ENCODE measurements around the gene ATOSB.

The ATOSB gene

DNA sequence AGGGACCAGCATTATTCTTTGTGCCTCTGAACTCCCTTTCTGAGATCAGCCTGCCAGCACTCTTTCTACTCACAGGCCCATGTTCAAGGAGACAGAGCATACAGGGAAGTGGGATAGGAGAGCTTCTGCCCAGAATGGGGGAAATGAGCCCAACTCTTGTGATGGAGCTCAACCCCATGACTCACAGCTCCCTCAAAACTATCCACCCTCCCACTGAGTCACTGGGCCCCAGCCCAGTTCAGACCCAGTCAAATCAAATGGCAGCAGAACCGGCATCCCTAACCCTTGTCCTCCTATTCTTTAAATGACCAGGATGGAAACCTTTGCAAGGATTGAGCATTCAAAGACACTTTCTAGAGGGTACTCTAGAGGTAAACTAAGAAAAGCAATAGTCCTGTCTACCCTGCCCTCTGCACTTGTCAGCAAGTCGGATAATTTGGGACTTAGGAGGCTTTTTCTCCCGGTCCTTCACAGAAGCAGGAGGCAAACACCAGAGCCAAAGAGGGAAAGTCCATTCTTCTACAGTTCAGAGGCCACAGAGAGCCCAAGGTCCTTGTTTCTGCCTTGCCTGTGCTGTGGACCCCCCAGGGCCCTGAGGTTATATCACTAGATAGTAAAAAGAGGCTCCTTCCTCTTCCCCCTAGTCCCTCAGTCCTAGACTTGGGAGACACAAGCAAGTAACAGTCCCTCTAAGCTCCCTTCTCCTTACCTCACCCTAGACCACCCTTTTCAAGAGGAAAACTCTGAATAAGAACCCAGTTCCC, 3.2 kb downstream of the ATOSB start:
- DNase-seq = no peak

DNA sequence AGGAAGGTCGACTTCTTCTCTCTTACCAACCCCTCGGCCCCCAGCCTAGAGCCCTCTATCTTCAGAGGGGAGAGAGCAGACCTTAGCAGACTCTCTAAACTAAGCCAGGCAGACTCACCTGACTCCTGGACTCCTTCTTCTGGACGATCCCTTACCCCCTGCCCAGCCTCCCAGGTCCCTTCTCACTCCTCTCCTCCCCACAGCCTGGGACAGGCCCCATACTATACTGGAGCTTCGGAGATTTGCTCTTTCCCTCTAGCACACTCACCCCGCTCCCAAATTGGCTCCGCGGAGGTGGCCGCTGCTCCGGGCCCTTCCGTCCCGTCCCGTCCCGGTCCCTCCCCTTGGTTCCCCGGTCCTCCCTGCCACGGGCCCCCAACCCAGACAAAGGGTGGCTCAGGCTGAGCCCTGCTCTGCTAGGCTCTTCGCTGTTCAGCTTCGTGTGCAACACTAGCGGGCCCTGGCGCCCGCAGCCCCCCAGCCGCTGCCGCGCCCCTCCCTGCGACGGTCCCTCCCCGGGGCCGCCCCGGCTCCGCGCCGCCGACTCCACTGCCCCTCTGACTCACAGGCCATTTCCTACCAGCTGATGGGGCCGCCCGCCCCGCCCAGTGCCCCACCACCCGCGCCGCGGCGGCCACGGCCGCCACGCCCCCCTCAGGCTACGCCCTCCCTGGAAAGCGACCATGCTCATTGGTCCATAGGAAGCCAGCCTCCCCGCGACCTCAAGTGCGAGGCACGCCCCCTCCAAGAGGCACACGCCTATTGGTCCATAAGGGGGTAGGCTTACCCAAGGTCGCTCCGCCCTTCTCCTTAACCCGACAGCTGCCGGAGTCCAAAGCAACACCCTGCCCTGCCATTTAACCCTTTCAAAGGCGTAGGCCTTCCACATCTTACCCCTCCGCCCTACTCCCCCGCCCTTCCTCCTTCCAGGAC, 4.4 kb downstream of the ATOSB start:
- DNase-seq = peak; percentile 92

DNA sequence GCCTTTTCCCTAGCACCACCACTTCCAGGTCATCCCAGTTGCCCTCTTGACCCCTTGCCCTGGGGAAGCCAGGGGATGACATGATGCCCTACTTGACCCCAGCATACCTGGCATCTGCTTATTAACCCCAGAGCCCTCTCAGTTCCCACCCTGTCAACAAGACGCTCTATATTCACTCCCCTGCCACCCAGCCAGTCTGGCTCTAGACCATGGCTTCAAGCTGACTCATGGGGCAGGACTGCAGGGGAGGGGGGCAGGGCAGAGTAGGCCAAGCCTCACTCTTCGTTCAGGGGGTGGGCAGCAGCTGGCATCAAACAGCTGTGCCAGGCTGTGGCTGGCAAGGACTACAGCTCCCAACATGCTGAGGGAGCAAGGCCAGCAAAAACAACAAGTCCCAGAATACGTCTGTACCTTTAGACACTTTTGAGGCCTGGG, 5.3 kb downstream of the ATOSB start:
- peak; percentile 48 for DNase-seq

DNA sequence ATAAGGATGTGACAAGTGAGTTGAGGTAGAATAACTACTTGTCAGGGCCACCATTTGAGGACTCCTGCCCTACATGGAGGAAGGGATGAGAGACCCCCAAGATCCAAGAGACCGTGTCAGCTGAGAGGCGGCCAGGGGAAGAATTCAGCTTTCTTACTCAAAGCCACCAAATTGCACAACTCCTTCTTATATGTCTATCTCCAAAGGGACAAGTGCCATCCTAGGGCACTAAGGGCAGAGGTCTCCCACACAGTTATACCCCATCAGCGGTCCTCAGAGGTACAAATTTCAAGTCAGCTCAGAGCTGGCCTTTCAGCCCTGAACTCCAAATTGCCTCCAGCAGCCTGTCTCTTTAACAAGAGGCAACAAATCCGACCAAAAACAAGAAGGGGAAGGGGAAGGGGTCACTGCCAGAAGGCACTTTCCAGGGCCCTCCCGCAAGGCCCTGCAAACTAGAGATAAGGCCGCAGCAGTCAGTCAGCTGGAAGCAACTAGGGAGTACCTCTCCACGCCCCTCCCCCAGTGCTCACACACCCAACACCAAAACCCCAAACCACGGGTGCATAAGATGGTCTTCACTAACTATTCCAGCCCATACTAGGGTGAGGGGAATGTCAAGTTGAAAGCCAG, 6.6 kb downstream of the ATOSB start:
- no peak for DNase-seq

DNA sequence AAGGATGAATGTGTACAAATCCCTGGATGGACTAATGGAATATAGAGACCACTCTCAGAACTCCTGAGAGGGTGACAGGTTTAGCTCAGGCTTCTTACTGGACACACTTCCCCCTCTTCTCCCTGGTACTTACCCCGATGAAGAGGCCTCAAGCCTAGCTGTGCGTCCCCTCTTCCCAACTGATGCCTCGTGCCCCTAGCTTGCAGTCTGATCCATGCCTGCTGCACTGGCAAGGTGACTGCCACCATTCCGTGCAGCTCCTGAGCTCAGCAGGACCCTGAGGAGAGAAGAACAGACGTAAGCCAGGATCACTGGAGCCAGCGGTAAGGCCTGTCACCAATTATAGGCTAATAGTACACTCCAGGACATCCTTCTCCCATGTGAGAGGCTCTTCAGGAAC, 7.2 kb downstream of the ATOSB start:
- no peak for DNase-seq

DNA sequence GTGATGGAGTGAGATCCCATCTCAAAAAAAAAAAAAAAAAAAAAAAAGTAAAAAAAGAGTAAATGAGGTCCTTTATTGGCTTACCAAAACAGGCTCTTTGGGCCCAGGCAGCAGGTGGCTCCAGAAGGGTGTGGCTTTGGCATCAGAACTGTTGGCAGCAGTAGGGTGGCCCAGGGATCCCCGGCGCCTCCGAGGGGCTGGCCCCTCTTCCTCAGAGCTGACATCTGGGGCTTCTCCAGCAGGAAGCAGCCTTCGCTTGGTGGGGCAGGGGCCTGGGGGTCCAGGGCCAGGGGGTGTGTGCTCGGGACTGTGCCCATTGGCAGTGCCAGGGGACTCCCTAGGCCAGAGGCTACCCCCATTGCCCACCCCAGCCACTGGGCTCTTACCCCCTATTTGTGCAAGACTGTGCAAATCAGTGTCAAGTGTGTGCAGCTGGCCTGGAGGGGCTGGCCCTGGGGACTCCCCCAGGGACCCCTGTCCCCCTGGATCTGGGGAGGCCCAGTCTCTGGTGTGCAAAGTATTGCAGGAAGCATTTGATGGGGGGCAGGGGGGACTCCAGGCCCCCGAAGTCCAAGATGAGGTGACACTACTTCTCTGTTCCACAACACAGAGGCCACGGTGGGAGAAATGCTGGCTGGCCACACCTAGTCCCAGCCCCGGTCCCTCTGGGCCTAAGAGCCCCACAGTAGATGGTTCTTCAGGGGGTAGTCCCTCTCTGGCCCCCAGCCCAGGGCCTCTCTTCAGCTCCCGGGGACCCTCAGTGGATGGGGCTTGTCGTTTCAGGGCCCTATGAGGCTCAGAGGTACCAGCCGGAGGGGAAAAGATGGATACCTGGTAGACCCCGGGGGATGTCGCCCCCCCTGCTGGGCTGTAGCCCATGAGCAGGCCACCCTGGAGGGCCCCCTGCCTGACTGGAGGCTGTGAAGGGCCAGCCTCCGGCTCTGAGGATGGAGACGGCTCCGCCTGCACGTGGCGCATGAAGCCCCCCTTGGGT, 8.1 kb downstream of the ATOSB start:
- DNase-seq = no peak

DNA sequence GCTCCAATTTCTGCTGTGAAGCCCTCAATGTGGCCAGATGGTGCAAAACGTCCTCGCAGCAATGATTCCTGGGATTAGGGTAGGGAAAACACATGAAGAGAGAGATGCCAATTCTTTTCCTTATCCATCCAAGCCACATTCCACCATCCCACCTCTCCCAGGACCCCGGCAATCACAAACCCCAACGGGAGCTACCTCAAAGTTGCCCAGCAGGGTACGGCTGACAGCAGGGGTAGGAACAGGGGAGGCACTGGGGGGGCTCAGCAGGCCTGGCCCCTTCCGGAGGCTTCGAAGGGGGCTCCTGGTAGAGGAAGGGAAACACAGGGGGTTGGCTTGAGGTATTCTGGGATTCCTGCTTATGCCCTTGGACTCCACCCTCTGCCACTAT, 9.3 kb downstream of the ATOSB start:
- no peak for DNase-seq

DNA sequence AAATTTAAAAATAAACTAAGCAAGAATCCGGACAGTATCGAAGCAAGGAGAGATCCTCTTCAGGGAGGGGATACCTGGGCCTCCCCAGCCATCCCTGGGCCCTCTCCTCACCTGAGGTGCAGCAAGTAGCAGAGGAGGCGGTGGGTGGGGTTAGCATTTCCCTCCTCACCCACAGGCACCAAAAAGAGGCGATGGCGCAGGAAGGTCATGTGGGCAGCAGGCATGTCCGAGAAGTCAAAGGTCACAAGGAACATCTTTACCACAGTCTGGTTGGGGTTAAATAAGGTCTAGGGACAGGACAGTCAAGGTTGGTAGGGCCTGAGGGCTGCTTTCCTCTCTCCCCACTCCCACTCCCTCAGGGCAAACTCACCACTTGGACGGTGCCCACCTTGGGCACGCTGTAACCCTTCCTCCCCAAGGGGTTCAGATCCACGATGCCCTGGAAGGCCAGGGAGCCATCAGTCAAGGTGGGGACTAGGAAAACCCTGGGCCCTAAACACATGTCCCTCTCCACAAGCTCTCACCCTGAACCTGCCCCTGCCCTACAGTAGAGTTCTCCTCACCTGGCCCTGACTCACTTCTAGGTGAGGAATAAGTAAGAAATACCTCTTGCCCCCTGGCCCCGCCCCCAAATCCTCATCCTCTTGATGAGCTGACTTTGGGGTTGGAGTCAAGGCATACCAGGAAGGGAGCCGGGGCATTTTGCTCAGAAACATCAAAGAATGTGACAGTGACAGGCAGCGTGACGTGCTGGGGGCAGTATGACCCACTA, 9.9 kb downstream of the ATOSB start:
- DNase-seq = no peak

DNA sequence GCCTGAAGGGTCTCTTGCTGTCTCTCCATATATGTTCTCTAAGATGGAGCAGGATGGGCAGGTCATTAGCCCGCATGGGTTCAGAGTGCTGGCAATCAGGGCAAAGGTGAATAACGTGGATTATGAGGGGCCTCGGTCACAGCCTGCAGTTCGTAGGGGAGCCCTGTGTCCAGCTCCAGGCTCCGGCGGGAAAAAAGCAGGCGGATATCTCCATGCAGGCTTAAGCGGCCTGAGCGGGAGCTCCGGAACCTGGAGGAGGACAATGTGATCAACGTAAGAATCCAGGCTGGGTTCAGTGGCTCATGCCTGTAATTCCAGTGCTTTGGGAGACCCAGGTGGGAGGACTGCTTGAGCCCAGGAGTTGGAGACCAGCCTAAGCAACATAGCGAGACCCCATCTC, 10.5 kb downstream of the ATOSB start:
- no peak for DNase-seq

DNA sequence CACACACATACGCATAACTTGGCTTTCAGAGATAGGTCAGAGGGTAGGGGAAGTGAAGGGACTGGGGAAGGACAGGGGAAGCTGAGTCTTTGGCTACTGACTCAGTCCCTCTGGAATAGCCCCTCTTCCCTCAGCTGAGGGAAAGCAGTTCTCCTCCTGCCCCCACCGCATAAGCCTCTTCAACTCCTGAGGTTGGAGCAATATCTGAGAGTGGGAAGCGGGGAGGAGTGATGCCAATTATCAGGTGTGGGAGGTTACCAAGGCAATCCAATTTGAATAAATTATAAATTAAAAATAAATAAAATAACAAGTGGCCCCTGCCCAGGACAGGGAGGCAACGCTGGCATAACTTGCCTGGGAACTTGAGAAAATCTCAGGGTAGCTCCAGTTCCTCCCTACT, 11.1 kb downstream of the ATOSB start:
- DNase-seq = no peak

DNA sequence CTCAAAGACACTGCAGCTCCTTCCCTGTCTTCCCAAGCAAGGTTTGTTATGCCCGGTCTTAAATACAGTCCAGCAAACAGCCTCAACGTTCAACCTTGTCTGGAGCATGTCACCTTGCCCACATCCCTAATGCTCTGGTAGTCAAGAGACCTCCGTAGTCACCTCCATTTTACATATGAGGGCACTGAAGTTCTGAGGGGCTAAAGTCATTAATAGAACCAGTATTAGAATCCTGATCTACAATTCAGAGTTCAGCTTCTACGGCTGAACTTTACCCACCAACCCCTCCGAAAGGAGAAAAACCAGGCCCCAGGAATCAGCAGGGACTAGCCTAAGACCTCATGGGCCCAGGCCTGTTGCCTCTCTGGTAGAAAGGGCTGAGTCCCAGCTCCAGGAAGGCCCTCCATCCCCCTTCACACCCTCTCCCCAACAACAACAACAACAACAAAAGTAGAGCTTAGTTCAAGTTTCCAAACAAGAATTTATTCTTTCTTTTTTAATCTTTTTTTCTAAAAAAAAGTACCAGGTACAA, 11.9 kb downstream of the ATOSB start:
- no peak for DNase-seq

DNA sequence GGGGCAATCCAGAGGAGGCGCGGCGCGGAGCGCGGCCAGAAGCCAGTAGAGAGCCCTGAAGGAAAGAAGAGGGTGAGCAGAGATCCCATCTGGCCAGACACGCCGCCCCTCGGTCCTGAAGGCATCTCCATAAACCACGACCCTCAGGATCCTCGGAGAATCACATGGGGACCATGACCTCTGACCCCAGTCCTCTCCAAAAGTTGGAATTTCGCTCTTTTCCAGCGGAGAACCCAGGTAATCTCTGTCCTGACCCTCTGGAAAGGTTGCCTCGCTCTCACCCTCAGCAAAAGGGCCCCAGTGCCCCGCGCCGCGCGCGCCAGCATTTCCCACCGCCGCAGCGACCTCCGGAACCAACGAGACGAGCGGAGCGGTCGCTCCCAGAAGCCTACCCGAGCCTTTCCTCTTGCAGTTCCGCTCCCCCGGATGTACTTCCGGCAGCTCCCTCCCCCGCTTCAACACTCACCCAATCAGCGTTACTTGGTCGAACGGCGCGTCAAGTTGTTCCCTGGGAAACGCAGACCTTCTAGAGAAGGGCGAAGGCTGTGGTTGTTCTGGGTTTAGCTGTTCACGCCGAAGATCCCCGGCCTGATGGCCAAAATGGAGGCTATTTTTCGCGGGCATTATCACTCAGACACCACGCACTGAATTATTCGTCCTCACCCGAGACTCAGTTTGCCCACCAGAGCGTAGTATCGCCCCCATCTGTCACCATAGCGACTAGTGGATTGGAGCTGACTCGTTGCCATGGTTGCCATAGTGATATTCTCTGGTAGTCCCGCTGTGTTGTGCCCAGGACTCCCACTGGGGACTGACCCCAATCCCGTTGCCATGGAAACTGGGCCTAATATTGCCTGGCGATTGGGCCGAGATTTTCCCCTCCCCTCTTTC, 12.6 kb downstream of the ATOSB start, which contains the start of gene STOML2:
TSS of gene STOML2 (minus strand) at position 363 of the 891 bp plus-strand sequence. CDS start at position 326, 37 bp downstream.
- DNase-seq = peak; percentile 94

DNA sequence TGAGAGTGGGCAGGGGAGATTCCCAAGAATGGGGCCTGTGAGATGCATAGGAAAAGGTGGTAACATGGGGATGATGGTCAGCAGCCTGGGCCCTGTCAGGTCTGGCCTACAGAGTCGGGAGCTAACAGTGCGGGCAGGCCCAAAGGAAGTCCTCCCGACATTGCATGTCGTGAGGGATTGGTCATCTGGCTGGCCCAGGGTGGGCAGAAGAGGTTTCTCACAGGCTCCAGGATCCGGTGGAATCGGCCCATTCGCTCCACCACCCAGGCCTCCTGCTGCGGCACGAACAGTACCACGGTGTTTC, 13.2 kb downstream of the ATOSB start:
- DNase-seq = no peak

DNA sequence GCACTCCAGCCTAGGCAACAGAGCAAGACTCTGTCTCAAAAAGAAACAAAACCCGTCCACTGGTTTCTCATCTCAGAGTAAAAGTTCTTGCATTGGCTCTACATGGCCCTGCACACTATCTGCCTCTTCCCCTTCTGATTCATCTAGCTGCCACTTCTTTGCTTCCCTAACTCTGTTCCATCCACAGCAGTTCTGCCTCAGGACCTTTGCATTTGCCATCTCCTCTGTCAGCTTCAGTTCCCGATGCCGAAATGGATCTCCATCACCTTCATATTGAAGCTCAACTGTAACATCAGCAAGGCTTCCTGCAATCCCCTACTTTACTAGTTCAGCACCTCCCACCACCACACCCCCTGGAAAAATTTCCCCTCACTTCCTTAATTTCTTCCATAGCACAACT, 18.1 kb downstream of the ATOSB start:
- DNase-seq = no peak

DNA sequence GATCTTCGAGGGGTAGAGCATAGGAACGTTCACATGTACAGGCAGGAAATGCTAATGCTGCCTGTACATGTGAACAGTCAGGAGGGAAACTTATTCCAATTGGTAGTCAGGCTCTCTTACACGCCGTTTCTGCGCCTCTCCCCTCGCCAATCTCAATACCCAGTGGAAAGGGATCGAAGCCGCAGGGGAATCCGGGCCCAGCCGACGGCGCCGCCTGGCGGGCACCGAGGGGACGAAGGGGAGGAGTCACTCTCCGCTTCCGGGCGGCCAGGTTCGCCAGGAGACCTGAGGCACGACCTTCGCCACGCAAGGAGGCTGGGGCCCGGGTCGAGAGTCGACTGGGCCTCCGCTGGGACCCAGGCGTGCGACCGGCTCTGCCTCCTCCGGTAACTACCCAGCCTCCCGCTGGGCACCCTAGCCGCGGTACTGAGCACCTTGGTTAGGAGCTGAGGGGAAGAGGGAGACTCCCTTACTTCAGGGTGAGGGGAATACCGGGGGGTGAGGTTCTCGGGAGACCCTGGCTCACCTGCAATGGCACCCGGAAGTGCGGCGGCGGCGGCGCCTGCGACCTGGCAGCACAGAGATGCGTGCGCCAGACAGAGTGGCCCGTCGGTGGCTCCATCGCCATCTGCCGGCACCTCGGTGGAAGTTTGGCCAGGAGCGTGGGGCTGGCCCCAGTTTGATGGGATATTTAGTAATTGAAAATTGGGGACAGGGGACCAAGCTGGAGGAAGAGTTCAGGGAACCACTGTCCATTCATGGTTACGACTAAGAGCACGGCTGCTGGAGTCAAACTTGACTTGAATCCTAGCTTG, 19.4 kb downstream of the ATOSB start, which contains the start of gene PIGO:
TSS of gene PIGO (minus strand) at position 557 of the 815 bp plus-strand sequence. CDS start 1,026 bp downstream, outside the sequence.
- DNase-seq = peak; percentile 65

DNA sequence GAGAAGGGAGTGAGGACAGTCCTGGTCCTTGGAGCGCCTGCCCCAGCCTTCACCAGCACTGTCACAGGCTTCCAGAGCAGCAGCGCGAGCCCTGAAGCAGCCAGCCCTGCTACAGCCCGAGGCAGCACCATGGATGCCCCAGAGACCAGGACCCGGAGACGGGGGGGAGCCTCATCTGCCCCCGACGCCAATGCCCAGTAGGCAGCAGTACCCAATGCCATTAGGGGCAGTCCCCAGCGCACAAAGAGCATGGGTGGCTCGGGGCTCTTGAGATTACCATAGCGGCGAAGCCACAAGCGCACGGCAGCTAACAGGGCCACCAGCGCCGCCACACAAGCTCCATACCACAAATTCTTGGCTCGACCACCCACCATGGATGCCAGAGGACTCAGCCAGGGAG, 24.1 kb downstream of the ATOSB start:
- DNase-seq = no peak

DNA sequence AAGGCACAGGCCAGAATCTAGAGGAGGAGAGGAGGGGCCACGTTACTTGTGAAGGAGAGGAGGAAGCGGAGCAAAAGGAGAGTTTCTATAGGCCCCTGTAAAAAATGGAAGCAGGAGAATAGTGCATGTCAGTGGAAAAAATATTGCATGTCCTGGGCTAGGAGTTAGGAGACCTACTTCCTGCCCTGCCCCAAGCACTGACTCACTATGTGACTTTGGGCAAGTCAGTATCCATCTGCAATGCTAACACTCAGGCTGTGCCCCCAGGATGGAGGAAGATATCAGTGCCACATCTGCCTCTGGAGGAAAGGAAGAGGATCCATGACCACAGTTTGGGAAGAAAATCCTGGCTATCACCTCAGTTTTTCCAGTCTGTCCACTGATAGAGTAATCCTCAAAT, 26.2 kb downstream of the ATOSB start:
- DNase-seq = no peak

DNA sequence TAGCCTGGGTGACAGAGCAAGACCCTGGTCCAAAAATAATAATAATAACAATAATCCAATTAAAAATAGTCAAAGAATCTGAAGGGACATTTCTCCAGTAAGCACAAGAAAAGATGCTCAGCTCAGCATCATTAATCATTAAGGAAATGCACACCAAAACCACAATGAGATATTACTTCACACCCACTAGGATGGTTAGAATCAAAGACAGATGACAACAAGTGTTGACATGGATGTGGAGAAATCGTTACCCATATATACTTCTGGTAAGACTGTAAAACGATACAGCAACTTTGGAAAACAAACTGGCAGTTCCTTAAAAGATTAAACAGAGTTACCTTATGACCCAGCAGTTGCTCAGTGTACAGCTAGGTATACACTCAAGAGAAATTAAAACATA, 30.6 kb downstream of the ATOSB start:
- DNase-seq = no peak

All from DMS 273 treated with DMSO at 0.1 percent for 48 hours (cell line).